GM13977 (cell line): ENCODE results near the gene CNIH3.
A peak's percentile ranks its signal among the peaks of the same experiment; 100 is the strongest.

ENCODE experiments used
- DNase-seq: peaks from one replicate; pipeline ENCODE4 v3.0.0; 2012; ENCODE audit warnings: low spot score
- in situ Hi-C: fragments of 300-500 bp; cut with MboI; formaldehyde crosslinking; loops from one replicate; pipeline ENCODE4 v1.12.0; 2022; ENCODE audit warnings: low sequenced_read_pairs, low pct_unique_long_range_greater_than_20kb, mixed read lengths, inconsistent platforms; ENCODE audit not compliant: unreplicated experiment
- TF ChIP-seq, protein P1 (sequence below): IDR thresholded peaks from 2 replicates; pipeline ENCODE4 v1.5.1; 2012; ENCODE audit warnings: mild to moderate bottlenecking, control low read depth; ENCODE audit not compliant: insufficient read depth; ENCODE audit errors: extremely low read depth, missing control alignments

CNIH3 gene

DNA sequence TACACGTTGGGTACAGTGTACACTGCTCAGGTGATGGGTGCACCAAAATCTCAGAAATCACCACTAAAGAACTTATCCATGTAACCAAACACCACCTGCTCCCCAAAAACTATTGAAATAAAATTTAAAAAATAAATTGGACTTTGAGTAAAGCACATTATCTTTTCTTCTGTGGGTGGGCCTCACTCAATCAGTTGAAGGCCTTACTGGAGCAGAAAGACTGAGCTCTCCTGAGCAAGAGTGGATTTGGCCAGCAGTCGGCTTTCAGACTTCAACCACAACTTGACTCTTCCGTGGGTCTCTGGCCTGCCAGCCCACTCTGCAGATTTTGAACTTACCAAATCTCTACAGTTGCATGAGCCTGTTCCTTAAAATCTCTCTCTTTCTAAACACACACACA, 78.9 kb downstream of the CNIH3 start:
- DNase-seq: no peak
- in situ Hi-C loops: no loop called here
- TF ChIP-seq, protein P1, sequence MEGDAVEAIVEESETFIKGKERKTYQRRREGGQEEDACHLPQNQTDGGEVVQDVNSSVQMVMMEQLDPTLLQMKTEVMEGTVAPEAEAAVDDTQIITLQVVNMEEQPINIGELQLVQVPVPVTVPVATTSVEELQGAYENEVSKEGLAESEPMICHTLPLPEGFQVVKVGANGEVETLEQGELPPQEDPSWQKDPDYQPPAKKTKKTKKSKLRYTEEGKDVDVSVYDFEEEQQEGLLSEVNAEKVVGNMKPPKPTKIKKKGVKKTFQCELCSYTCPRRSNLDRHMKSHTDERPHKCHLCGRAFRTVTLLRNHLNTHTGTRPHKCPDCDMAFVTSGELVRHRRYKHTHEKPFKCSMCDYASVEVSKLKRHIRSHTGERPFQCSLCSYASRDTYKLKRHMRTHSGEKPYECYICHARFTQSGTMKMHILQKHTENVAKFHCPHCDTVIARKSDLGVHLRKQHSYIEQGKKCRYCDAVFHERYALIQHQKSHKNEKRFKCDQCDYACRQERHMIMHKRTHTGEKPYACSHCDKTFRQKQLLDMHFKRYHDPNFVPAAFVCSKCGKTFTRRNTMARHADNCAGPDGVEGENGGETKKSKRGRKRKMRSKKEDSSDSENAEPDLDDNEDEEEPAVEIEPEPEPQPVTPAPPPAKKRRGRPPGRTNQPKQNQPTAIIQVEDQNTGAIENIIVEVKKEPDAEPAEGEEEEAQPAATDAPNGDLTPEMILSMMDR: no peak

DNA sequence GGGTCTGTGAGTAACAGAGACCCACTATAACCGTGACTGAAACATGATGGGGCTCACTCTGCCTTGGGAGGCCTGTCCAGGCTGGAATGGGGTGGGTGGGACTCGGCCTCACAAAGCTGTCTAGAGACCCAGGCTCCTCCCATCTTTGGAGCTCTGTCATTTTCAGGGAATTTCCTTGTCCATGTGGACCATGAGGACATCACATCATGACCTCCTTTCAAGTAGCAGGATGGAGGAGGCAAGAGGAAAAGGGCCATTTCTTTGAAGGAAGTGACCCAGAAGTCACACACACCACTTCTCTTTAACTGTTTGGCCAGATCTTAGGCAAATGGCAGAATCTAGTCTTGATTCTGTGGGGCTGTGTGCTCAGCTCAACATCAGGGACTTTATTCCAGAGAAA, 79.9 kb downstream of the CNIH3 start:
- DNase-seq: no peak
- TF ChIP-seq, protein P1: no peak
- in situ Hi-C loops: no loop called here

DNA sequence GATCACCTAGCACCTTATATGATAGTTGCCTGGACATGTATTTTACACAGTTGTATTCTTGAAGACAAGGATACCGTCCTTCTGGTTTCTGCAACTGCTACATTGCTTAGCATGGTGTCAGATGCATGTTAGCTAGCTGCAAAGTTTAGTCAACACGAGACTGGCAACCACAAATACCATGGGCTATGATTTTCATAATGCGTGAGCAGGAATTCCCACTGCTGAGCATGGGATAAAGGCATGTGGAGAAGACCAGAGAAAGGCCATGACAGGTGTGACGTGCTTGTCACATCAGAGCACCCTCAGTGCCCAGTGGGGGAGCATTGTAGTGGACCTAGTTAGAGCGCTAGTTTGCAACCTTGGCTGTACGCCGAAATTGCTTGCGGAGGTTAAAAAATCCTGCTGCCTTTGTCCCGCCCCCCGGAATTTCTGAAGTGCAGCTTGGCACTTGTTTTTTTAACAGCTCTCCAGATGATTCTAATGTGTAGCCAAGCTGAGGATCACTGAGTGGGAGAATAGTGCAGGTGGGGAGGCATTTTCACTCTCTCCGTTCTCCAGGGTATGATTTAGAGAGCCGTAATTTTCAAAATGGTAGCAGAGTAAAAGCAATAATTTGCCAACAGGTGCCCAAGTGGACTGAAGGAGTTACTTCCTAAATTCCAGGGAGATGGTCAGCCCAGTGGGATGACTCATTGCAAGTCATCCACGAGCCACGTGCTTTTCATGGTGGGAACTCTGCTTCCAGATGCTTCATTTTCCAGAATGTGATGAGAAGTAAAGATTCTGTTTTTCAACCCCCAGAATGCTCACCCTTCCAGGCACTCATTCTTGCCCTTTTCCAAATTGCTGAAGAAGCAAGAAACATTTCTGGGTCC, 81.0 kb downstream of the CNIH3 start:
- in situ Hi-C loops: no loop called here
- TF ChIP-seq, protein P1: no peak
- no peak for DNase-seq

DNA sequence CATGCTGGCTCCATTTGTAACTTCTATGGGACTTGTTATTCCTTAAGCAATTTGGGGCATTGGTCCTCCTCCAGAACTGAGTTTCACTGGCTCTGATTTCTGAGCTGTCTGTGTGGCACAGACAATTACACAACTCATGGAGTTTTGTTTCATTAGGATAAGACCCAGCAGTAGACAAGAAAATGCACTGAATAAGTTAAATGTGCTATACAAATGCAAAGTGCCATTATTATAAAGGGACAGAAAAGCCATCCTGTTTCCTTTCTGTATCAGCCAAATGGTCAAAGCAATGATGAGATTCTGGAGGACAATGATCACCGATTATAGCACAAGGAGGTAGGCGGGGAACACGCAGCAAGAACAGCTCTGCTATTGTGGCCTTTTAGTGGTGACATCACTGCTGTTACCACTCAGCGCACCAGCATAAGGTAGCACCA, 81.9 kb downstream of the CNIH3 start:
- no peak for DNase-seq
- in situ Hi-C loops: no loop called here
- TF ChIP-seq, protein P1: no peak

DNA sequence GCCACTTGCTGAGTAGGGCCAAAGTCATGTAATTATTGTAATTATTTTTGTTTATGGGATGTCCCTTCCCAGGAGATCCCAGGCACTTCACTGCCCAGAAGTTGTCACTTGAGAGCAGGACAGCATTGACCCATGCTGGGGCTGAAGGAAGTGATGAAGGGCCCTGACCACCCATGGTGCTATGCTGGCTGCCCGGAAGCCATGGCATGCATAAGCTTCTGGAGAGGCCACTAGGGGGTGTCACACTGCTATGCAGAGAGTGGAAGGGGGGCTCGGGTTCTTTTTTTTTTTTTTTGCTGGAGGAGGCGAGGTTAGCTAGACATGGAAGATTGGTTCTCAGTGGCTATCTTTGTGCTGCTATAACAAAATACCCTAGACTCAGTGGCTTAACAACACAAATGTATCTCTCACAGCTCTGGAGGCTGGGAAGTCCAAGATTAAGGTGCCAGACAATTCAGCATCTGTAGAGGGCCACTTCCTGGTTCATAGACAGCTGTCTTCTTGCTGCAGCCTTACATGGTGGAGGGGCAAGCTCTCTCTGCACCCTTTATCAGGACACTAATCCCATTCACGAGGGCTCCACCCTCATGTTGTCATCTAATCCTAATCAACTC, 84.9 kb downstream of the CNIH3 start:
- DNase-seq: peak; percentile 54
- TF ChIP-seq, protein P1: peak; percentile 67
- in situ Hi-C loops: no loop called here

DNA sequence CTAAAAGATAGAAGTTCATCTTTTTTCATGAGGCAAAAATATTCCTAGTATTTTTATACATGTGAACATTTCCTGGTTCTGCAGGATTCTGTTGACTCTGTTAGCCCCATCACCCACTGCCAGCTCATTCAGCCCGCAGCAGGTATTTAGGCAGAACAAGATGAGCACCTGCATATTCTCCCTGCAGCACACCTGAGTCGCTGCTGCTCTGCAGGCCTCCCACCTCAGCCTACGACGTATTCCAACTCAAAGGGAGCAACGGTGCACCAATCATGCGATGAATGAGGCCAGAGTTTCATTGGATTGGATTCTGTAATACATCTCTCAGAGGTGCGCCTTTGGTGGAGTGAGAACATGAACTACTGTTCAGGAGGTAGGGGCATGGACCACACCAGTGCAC, 87.6 kb downstream of the CNIH3 start:
- in situ Hi-C loops: no loop called here
- TF ChIP-seq, protein P1: no peak
- DNase-seq: no peak
